ENCODE measurements around the gene DYNLT2. TPM values are rescaled to one million over a fixed set of nuclear protein-coding genes. Genes with fewer than 3 reads are reported as not detected.

The DYNLT2 gene
- total RNA-seq, 4 donors from 2014 or later = 0.94 to 3.1 (median 1.4) TPM

- no peaks in the 10 kb centered on the region for H3K27me3 ChIP-seq
- no peaks in the 10 kb centered on the region for H3K36me3 ChIP-seq
- TF ChIP-seq POLR2A (IDR thresholded peaks at IDR 0.05) = no peak
- TF ChIP-seq CTCF (IDR thresholded peaks at IDR 0.05) = no peak
- no peak overlapping the region for H3K27ac ChIP-seq
- intact Hi-C loops (cut with DNase I) = no loop called here
- no peak for DNase-seq
- H3K4me3 ChIP-seq = no peak overlapping the region
- no peaks in the 10 kb centered on the region for H3K9me3 ChIP-seq
- no peaks in the 10 kb centered on the region for H3K4me1 ChIP-seq
These were observed 10.0 kb downstream of the DYNLT2 start for GRCh38 chr6:169741344-169741743.

GRCh38 chr6:169738976-169739529 is 12.3 kb downstream of the DYNLT2 start:
- no peak for DNase-seq
- Histone ChIP-seq H3K27ac (no peak overlapping the region), H3K4me3 (no peak overlapping the region), H3K4me1 (no peaks in the 10 kb centered on the region), H3K27me3 (no peaks in the 10 kb centered on the region), H3K9me3 (no peaks in the 10 kb centered on the region), H3K36me3 (no peaks in the 10 kb centered on the region)
- TF ChIP-seq POLR2A (IDR thresholded peaks at IDR 0.05) (no peak), CTCF (IDR thresholded peaks at IDR 0.05) (no peak)
- whole genome bisulfite sequencing, 2 donors = 76 to 83% methylated on average over 2 of the region's 2 CpGs
- intact Hi-C loops (cut with DNase I) = no loop called here

GRCh38 chr6:169738204-169738975 is 13.0 kb downstream of the DYNLT2 start:
- DNase-seq = no peak
- TF ChIP-seq CTCF (IDR thresholded peaks at IDR 0.05) = no peak
- no peak for TF ChIP-seq POLR2A (IDR thresholded peaks at IDR 0.05)
- intact Hi-C loops (cut with DNase I) = no loop called here
- H3K9me3 ChIP-seq = no peaks in the 10 kb centered on the region
- H3K27me3 ChIP-seq = no peaks in the 10 kb centered on the region
- no peaks in the 10 kb centered on the region for H3K4me1 ChIP-seq
- WGBS, 2 donors = 64 to 74% methylated on average over 5 to 9 of the region's 9 CpGs
- no peak overlapping the region for H3K27ac ChIP-seq
- no peak overlapping the region for H3K4me3 ChIP-seq
- H3K36me3 ChIP-seq = no peaks in the 10 kb centered on the region

- DNase-seq = no peak
- no peak overlapping the region for H3K4me3 ChIP-seq
- no peaks in the 10 kb centered on the region for H3K9me3 ChIP-seq
- TF ChIP-seq POLR2A (IDR thresholded peaks at IDR 0.05) = no peak
- TF ChIP-seq CTCF (IDR thresholded peaks at IDR 0.05) = no peak
- H3K27ac ChIP-seq = no peak overlapping the region
- intact Hi-C loops (cut with DNase I) = no loop called here
- H3K27me3 ChIP-seq = no peaks in the 10 kb centered on the region
- H3K4me1 ChIP-seq = peaks cover 0 to 9% (median 0%) of the 10 kb centered on the region in 3 donors
- no peaks in the 10 kb centered on the region for H3K36me3 ChIP-seq
These were observed 21.4 kb downstream of the DYNLT2 start for GRCh38 chr6:169729961-169730360.

- Histone ChIP-seq H3K36me3 (no peaks in the 10 kb centered on the region), H3K27ac (no peak overlapping the region), H3K4me3 (no peak overlapping the region), H3K27me3 (no peaks in the 10 kb centered on the region), H3K4me1 (peaks cover 0 to 23% (median 6%) of the 10 kb centered on the region in 3 donors), H3K9me3 (no peaks in the 10 kb centered on the region)
- intact Hi-C loops (cut with DNase I) = no loop called here
- DNase-seq = no peak
- TF ChIP-seq POLR2A (IDR thresholded peaks at IDR 0.05) (no peak), CTCF (IDR thresholded peaks at IDR 0.05) (no peak)
These were observed 24.4 kb downstream of the DYNLT2 start for GRCh38 chr6:169726963-169727362.

Data from esophagus squamous epithelium (tissue), 5 donors.